ENCODE data around the gene DAPK2. TPM values are rescaled to one million over a fixed set of nuclear protein-coding genes. Genes with fewer than 3 reads are reported as not detected.

DAPK2 gene
- total RNA-seq, 1 experiment from 2014 or later, result 2.3 TPM

DNA sequence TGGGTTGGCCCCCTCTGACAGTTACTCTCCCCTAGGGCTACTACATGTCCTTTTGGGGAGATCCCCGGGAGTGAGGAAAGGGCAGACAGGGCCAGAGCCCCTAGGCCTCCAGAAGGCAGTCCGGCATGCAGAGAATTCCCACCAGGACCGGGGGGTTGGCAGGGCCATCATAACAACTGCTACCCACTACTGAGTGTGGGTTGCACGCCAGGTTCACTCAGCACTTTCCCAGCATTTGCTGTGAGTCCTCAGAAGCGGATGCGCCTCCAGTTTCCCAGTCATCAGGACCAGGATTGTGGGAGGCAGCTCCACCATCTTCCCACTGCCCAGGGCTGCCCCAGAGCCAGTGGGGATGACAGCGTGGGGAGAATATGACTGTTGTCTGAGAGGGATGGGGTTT lies 161.3 kb downstream of the DAPK2 start (continued):
- no peak for TF ChIP-seq ZBTB21 (CRISPR knock-in tag; IDR thresholded peaks at IDR 0.05; ENCODE audit: borderline replicate concordance)
- no peak for TF ChIP-seq GTF2I (CRISPR knock-in tag; conservative IDR thresholded peaks at IDR 0.05)

DNA sequence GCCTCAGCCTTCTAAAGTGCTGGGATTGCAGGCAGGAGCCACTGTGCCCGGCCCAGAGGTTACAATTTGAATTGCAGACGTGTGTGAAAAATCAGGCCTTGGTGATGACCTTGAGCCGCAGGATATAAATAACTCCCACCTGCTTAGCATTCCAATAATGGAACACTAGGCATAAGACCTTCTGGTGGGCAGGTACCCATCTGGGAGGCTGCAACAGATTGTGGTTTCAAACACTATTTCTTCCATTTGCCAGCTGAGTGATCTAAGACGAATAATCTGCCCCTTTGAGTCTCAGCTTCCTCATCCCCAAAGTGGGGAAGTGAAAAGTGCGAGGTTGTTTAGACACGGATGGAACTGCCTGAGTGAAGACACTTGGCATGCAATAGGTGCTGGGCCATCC lies 164.9 kb downstream of the DAPK2 start:
- DNase-seq (ENCODE audit: low spot score) (no peak), ATAC-seq (no peak)
- Mint-ChIP-seq H3K9me3 (no peaks in the 10 kb centered on the region), H3K4me1 (peaks cover 21% of the 10 kb centered on the region), H3K36me3 (no peaks in the 10 kb centered on the region), H3K27ac (no peak overlapping the region), H3K27me3 (ENCODE audit: low read depth) (no peaks in the 10 kb centered on the region), H3K4me3 (no peak overlapping the region)
- ChIA-PET POLR2A (no interaction called here), CTCF (no interaction called here)
- TF ChIP-seq ATF1 (CRISPR knock-in tag; IDR thresholded peaks at IDR 0.05) (no peak), FOXJ3 (CRISPR knock-in tag; IDR thresholded peaks at IDR 0.05; ENCODE audit: borderline replicate concordance) (no peak), ELF4 (CRISPR knock-in tag; IDR thresholded peaks at IDR 0.05; ENCODE audit: low read depth) (no peak), SMAD4 (CRISPR knock-in tag; IDR thresholded peaks at IDR 0.05) (no peak), ZNF396 (CRISPR knock-in tag; IDR thresholded peaks at IDR 0.05; ENCODE audit: borderline replicate concordance) (no peak), ZNF317 (CRISPR knock-in tag; IDR thresholded peaks at IDR 0.05; ENCODE audit: borderline replicate concordance, low read depth) (no peak), NFATC4 (CRISPR knock-in tag; IDR thresholded peaks at IDR 0.05) (no peak), ESRRA (CRISPR knock-in tag; IDR thresholded peaks at IDR 0.05; ENCODE audit: borderline replicate concordance) (no peak), RORB (CRISPR knock-in tag; IDR thresholded peaks at IDR 0.05) (no peak)
- TF ChIP-seq, protein P1, sequence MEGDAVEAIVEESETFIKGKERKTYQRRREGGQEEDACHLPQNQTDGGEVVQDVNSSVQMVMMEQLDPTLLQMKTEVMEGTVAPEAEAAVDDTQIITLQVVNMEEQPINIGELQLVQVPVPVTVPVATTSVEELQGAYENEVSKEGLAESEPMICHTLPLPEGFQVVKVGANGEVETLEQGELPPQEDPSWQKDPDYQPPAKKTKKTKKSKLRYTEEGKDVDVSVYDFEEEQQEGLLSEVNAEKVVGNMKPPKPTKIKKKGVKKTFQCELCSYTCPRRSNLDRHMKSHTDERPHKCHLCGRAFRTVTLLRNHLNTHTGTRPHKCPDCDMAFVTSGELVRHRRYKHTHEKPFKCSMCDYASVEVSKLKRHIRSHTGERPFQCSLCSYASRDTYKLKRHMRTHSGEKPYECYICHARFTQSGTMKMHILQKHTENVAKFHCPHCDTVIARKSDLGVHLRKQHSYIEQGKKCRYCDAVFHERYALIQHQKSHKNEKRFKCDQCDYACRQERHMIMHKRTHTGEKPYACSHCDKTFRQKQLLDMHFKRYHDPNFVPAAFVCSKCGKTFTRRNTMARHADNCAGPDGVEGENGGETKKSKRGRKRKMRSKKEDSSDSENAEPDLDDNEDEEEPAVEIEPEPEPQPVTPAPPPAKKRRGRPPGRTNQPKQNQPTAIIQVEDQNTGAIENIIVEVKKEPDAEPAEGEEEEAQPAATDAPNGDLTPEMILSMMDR (IDR thresholded peaks at IDR 0.05), result no peak
- TF ChIP-seq, protein P2, sequence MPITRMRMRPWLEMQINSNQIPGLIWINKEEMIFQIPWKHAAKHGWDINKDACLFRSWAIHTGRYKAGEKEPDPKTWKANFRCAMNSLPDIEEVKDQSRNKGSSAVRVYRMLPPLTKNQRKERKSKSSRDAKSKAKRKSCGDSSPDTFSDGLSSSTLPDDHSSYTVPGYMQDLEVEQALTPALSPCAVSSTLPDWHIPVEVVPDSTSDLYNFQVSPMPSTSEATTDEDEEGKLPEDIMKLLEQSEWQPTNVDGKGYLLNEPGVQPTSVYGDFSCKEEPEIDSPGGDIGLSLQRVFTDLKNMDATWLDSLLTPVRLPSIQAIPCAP (CRISPR knock-in tag; IDR thresholded peaks at IDR 0.05), result no peak
- TF ChIP-seq, protein P3, sequence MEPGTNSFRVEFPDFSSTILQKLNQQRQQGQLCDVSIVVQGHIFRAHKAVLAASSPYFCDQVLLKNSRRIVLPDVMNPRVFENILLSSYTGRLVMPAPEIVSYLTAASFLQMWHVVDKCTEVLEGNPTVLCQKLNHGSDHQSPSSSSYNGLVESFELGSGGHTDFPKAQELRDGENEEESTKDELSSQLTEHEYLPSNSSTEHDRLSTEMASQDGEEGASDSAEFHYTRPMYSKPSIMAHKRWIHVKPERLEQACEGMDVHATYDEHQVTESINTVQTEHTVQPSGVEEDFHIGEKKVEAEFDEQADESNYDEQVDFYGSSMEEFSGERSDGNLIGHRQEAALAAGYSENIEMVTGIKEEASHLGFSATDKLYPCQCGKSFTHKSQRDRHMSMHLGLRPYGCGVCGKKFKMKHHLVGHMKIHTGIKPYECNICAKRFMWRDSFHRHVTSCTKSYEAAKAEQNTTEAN (CRISPR knock-in tag; IDR thresholded peaks at IDR 0.05), result no peak
- TF ChIP-seq, protein P4, sequence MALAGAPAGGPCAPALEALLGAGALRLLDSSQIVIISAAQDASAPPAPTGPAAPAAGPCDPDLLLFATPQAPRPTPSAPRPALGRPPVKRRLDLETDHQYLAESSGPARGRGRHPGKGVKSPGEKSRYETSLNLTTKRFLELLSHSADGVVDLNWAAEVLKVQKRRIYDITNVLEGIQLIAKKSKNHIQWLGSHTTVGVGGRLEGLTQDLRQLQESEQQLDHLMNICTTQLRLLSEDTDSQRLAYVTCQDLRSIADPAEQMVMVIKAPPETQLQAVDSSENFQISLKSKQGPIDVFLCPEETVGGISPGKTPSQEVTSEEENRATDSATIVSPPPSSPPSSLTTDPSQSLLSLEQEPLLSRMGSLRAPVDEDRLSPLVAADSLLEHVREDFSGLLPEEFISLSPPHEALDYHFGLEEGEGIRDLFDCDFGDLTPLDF (CRISPR knock-in tag; IDR thresholded peaks at IDR 0.05), result no peak
- TF ChIP-seq, protein P5, sequence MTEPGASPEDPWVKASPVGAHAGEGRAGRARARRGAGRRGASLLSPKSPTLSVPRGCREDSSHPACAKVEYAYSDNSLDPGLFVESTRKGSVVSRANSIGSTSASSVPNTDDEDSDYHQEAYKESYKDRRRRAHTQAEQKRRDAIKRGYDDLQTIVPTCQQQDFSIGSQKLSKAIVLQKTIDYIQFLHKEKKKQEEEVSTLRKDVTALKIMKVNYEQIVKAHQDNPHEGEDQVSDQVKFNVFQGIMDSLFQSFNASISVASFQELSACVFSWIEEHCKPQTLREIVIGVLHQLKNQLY (CRISPR knock-in tag; IDR thresholded peaks at IDR 0.05), result no peak
- TF ChIP-seq, protein P6, sequence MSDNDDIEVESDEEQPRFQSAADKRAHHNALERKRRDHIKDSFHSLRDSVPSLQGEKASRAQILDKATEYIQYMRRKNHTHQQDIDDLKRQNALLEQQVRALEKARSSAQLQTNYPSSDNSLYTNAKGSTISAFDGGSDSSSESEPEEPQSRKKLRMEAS (CRISPR knock-in tag; IDR thresholded peaks at IDR 0.05), result no peak
- TF ChIP-seq, protein P7, sequence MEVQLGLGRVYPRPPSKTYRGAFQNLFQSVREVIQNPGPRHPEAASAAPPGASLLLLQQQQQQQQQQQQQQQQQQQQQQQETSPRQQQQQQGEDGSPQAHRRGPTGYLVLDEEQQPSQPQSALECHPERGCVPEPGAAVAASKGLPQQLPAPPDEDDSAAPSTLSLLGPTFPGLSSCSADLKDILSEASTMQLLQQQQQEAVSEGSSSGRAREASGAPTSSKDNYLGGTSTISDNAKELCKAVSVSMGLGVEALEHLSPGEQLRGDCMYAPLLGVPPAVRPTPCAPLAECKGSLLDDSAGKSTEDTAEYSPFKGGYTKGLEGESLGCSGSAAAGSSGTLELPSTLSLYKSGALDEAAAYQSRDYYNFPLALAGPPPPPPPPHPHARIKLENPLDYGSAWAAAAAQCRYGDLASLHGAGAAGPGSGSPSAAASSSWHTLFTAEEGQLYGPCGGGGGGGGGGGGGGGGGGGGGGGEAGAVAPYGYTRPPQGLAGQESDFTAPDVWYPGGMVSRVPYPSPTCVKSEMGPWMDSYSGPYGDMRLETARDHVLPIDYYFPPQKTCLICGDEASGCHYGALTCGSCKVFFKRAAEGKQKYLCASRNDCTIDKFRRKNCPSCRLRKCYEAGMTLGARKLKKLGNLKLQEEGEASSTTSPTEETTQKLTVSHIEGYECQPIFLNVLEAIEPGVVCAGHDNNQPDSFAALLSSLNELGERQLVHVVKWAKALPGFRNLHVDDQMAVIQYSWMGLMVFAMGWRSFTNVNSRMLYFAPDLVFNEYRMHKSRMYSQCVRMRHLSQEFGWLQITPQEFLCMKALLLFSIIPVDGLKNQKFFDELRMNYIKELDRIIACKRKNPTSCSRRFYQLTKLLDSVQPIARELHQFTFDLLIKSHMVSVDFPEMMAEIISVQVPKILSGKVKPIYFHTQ (CRISPR knock-in tag; IDR thresholded peaks at IDR 0.05), result no peak

All from WTC11 (cell line).